Measurements from ENCODE around the gene FUS.

Gene FUS

GRCh38 chr16:31223044-31223443, 43.1 kb downstream of the FUS start:
- no peak for DNase-seq (ENCODE audit: low read depth in 1 of 2, low spot score in 1 of 2)
- TF ChIP-seq JUND (IDR thresholded peaks at IDR 0.05; ENCODE audit: low read depth), result no peak
- in situ Hi-C loops (cut with HindIII; ENCODE audit: low pct_unique_long_range_greater_than_20kb, low sequenced_read_pairs), result no loop called here

- in situ Hi-C loops (cut with HindIII; ENCODE audit: low pct_unique_long_range_greater_than_20kb, low sequenced_read_pairs), result no loop called here
- no peak for TF ChIP-seq JUND (IDR thresholded peaks at IDR 0.05; ENCODE audit: low read depth)
- no peak for DNase-seq (ENCODE audit: low read depth in 1 of 2, low spot score in 1 of 2)
These were observed 44.4 kb downstream of the FUS start for GRCh38 chr16:31224092-31224955.

GRCh38 chr16:31225193-31225592, 45.3 kb downstream of the FUS start:
- in situ Hi-C loops (cut with HindIII; ENCODE audit: low pct_unique_long_range_greater_than_20kb, low sequenced_read_pairs), result no loop called here
- DNase-seq (ENCODE audit: low read depth in 1 of 2, low spot score in 1 of 2), result no peak
- TF ChIP-seq JUND (IDR thresholded peaks at IDR 0.05; ENCODE audit: low read depth), result no peak

- no peak for DNase-seq (ENCODE audit: low read depth in 1 of 2, low spot score in 1 of 2)
- TF ChIP-seq JUND (IDR thresholded peaks at IDR 0.05; ENCODE audit: low read depth), result no peak
These were observed 48.3 kb downstream of the FUS start for GRCh38 chr16:31228206-31228605.

GRCh38 chr16:31229501-31229900, 49.6 kb downstream of the FUS start:
- in situ Hi-C loops (cut with HindIII; ENCODE audit: low pct_unique_long_range_greater_than_20kb, low sequenced_read_pairs), result no loop called here
- TF ChIP-seq JUND (IDR thresholded peaks at IDR 0.05; ENCODE audit: low read depth), result no peak

More at GRCh38 chr16:31228206-31228605, 48.3 kb downstream of the FUS start:
- in situ Hi-C loops (cut with HindIII; ENCODE audit: low pct_unique_long_range_greater_than_20kb, low sequenced_read_pairs), result no loop called here

GRCh38 chr16:31238041-31238440, 58.1 kb downstream of the FUS start:
- no peak for TF ChIP-seq JUND (IDR thresholded peaks at IDR 0.05; ENCODE audit: low read depth)
- no peak for DNase-seq (ENCODE audit: low read depth in 1 of 2, low spot score in 1 of 2)
- in situ Hi-C loops (cut with HindIII; ENCODE audit: low pct_unique_long_range_greater_than_20kb, low sequenced_read_pairs), result no loop called here

More at GRCh38 chr16:31229501-31229900, 49.6 kb downstream of the FUS start:
- DNase-seq (ENCODE audit: low read depth in 1 of 2, low spot score in 1 of 2), result no peak
